Measurements from ENCODE around the gene PLCD3. TPM values are rescaled to one million over a fixed set of nuclear protein-coding genes. Genes with fewer than 3 reads are reported as not detected.
A peak's percentile ranks its signal among the peaks of the same experiment; 100 is the strongest.

Gene PLCD3
- total and polyA plus RNA-seq, 2 of the 13 experiments (the other 11 are each of a cell fraction or from before 2014, with no cell fraction given) = 11.3 to 39.1 TPM

- TF ChIP-seq ZBTB40 (IDR thresholded peaks at IDR 0.05) (no peak), ZBTB40 (CRISPR knock-in tag; IDR thresholded peaks at IDR 0.05) (0 out of 2 replicates have a peak, but pooled peaks have one; percentile 14), CHCHD3 (CRISPR knock-in tag; IDR thresholded peaks at IDR 0.05) (no peak), SALL1 (CRISPR knock-in tag; IDR thresholded peaks at IDR 0.05) (no peak), RFX3 (CRISPR knock-in tag; IDR thresholded peaks at IDR 0.05) (no peak), ZNF331 (CRISPR knock-in tag; IDR thresholded peaks at IDR 0.05) (no peak), ZBTB2 (CRISPR knock-in tag; IDR thresholded peaks at IDR 0.05; ENCODE audit: low read depth) (no peak), NCOA1 (CRISPR knock-in tag; IDR thresholded peaks at IDR 0.05) (0 out of 2 replicates have a peak, but pooled peaks have one; percentile 62), BATF2 (CRISPR knock-in tag; IDR thresholded peaks at IDR 0.05) (no peak), MXD3 (CRISPR knock-in tag; IDR thresholded peaks at IDR 0.05) (no peak), IRF1 (CRISPR knock-in tag; IDR thresholded peaks at IDR 0.05; ENCODE audit: low read depth) (no peak), LCORL (IDR thresholded peaks at IDR 0.05) (no peak), LCORL (CRISPR knock-in tag; IDR thresholded peaks at IDR 0.05) (0 out of 2 replicates have a peak, but pooled peaks have one; percentile 30), NFIC (IDR thresholded peaks at IDR 0.05; ENCODE audit: low read length) (no peak), ZFX (CRISPR knock-in tag; IDR thresholded peaks at IDR 0.05; ENCODE audit: low read depth) (peak; percentile 28; the same call in 1 of the 2 replicates), FOXK1 (CRISPR knock-in tag; IDR thresholded peaks at IDR 0.05; ENCODE audit: borderline replicate concordance, low read depth) (no peak), ZBTB3 (CRISPR knock-in tag; IDR thresholded peaks at IDR 0.05; ENCODE audit: borderline replicate concordance, low read depth) (no peak)
These were observed 21.4 kb downstream of the PLCD3 start (continued) for GRCh38 chr17:45110676-45111611.
